T-helper 17 cell (primary cell): ENCODE data around the gene RAI1. TPM values are rescaled to one million over a fixed set of nuclear protein-coding genes. Genes with fewer than 3 reads are reported as not detected.
"Not testable (repeated sequence)": the region's sequence is repeated elsewhere in the genome, so short reads cannot be mapped to it uniquely, and the experiment has no call there.

Experiments used
- ATAC-seq: fragments of 150-1000 bp; cut with Tn5 transposase; 2 replicates; pipeline ENCODE4 v1.10.0; 2021; ENCODE audit warnings: mild to moderate bottlenecking, moderate library complexity
- DNase-seq, 3 donors: peaks; one replicate each; pipeline versions ENCODE4 v3.0.0 to v3.0.0-alpha.2; 2020 to 2021
- H3K9me3 ChIP-seq: one replicate; pipeline ENCODE4 v1.7.0; 2013; ENCODE audit warnings: low read length, mild to moderate bottlenecking; ENCODE audit not compliant: control insufficient read depth, poor library complexity, severe bottlenecking
- H3K27ac Mint-ChIP-seq: one replicate; pipeline ENCODE4 v1.8.0; 2022; ENCODE audit warnings: mild to moderate bottlenecking, moderate library complexity, mixed read lengths
- H3K27me3 Mint-ChIP-seq: one replicate; pipeline ENCODE4 v1.8.0; 2022; ENCODE audit warnings: mixed read lengths
- H3K36me3 Mint-ChIP-seq: one replicate; pipeline ENCODE4 v1.8.0; 2022; ENCODE audit warnings: low read depth, mixed read lengths
- H3K4me1 Mint-ChIP-seq: one replicate; pipeline ENCODE4 v1.8.0; 2022; ENCODE audit warnings: mild to moderate bottlenecking, mixed read lengths
- H3K4me3 Mint-ChIP-seq: one replicate; pipeline ENCODE4 v1.8.0; 2022; ENCODE audit warnings: mild to moderate bottlenecking, moderate library complexity, mixed read lengths
- total RNA-seq, 4 donors: library from RNA in 2 of 4; stranded (reverse) in 2 of 4; gene quantifications; one replicate each; pipeline ENCODE4 v1.2.3 and lab custom pipeline; 2022 to 2026

RAI1 gene
- total RNA-seq, 2 donors from 2014 or later: 18.4 to 18.6 TPM

DNA sequence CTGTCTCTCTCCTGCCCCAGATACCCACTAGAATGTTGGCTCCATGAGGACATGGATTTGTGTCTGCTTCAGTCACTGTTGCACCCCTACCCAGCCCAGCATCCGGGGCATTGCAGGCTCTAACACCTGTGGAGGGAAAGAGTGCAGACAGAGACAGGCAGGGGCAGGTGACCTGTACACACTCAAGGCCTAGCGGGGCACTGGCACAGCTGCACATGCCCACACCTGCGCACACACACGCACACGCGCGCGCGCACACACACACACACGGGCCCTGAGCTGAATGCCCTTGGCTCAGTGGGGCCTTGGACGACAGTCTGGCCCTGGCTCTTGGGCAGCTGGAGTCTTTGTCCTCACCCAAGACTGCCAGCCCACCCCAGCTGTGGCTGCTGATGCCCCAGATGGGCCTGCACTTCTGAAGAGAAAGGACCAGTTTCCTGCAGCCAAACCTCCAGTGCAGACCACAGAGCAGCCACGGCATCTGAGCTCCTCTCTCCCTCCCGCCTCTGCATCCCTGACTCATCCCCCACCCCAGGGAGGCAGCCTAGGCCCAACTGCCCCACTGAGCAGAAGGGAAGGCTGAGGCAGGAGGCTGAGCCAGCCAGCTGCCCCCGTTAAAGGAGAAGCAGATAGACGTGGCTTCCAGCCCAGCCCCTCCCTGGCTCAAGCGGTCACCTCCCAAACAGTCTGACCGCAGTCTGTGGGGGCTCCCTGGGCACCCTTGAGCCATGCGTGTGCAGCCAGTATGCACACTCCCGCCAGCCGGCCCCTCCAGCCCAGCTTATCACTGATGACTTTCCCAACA is 12.3 kb upstream of the RAI1 start:
- peaks cover 17% of the 10 kb centered on the region for H3K4me1 Mint-ChIP-seq
- H3K9me3 ChIP-seq: no peaks in the 10 kb centered on the region
- ATAC-seq: no peak
- H3K36me3 Mint-ChIP-seq: peaks cover 3% of the 10 kb centered on the region
- H3K4me3 Mint-ChIP-seq: no peak overlapping the region
- no peak overlapping the region for H3K27ac Mint-ChIP-seq
- H3K27me3 Mint-ChIP-seq: peaks cover 30% of the 10 kb centered on the region
- DNase-seq: no peak

DNA sequence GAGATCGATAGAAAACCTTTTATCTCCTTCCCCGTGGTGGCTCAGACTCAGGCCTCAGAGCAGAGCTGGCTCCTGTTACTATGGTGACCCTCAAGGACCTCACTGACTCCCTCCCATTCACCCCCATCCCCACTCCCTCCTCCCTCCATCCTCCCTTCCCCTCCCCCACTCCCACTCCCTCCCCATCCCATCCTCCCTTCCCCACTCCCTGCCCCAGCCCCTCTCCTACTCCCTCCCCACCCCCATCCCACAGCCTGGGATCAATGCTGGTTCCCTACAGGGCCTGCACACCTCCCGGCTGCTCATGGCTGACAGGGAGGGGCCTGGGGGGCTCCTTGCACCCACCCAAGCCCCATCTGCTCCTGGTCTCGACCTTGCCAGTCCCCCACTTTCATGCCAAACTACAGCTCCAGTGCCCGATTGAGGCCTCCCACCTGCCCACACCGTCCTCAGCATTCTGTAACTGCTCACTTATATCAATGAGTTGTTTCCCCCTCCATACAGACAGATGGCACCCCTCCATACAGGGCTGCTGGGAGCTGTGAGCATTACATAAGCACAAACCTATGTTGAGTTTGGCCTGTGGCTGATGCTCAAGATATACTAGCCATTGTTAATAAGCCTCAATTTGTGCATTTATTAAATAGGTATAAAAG is 11.6 kb upstream of the RAI1 start:
- DNase-seq (no peak), ATAC-seq (no peak)
- no peak overlapping the region for H3K27ac Mint-ChIP-seq
- H3K9me3 ChIP-seq: no peaks in the 10 kb centered on the region
- H3K4me1 Mint-ChIP-seq: peaks cover 17% of the 10 kb centered on the region
- no peak overlapping the region for H3K4me3 Mint-ChIP-seq
- peaks cover 3% of the 10 kb centered on the region for H3K36me3 Mint-ChIP-seq
- peaks cover 30% of the 10 kb centered on the region for H3K27me3 Mint-ChIP-seq

DNA sequence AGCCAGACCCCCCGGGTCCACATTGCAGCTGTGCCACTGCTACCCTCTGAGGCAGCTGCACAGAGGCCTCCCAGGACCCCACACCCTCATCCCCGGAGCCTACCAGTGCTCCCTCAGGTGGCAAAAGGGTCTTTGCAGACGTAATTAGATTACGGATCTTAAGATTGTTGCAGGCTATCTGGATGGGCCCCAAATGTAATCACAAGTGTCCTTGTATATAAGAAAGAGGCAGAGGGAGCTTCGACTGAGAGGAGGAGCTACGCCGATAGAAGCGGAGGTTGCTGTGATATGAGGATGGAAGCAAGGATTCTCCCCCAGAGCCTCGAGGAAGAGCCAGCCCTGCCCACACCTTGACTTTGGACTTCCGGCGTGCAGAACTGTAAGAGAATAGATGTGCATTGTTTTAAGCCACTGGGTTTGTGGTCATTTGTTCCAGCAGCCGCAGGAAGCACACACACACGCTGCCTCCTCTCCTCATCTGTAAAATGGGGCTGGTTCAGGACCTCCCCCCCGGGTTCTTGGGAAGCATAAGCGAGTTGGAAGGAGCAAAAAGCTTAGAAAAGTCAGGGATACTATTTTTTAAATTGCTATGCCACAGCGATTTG is 10.5 kb upstream of the RAI1 start:
- no peak for DNase-seq
- Mint-ChIP-seq H3K4me3 (no peak overlapping the region), H3K27ac (peak overlapping the region; percentile 70), H3K36me3 (peaks cover 3% of the 10 kb centered on the region), H3K27me3 (peaks cover 30% of the 10 kb centered on the region), H3K4me1 (peaks cover 17% of the 10 kb centered on the region)
- H3K9me3 ChIP-seq: no peaks in the 10 kb centered on the region
- no peak for ATAC-seq

DNA sequence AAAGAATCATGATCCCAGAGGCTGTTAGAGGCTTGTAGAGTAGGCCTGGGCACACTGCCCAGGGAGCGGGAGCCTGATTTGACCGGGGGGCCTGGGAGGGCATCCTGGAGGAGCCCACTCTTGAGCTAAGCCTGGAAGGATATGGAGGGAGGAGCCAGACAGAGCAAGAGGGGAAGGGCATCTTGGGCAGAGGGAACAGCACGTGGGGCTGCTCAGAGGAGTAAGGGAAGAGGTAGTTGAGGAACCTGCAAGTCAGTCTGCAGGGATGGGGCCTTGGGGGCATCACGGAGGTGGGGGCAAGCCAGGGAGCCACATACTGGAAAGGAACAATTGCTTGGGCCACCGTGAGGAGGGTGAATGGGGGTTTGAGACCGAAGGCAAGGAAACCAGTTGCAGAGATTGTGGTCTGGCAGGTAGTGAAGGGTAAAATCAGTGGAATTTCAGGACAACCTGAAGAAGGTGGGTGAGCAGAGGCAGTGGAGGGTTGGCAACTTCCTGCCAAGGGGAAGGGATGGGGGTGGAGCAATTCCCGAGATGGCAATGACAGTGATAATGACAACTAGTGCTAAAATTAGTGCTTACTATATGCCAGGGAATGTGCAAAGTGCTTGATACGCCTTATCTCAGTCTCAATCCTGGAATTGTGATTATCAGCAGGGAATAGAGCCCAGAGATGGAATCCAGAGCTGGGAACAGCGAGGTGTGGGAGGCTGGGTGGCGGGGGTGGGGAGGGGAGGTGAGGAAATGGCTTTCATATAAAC is 9.7 kb upstream of the RAI1 start:
- no peak for DNase-seq
- H3K4me1 Mint-ChIP-seq: peaks cover 22% of the 10 kb centered on the region

DNA sequence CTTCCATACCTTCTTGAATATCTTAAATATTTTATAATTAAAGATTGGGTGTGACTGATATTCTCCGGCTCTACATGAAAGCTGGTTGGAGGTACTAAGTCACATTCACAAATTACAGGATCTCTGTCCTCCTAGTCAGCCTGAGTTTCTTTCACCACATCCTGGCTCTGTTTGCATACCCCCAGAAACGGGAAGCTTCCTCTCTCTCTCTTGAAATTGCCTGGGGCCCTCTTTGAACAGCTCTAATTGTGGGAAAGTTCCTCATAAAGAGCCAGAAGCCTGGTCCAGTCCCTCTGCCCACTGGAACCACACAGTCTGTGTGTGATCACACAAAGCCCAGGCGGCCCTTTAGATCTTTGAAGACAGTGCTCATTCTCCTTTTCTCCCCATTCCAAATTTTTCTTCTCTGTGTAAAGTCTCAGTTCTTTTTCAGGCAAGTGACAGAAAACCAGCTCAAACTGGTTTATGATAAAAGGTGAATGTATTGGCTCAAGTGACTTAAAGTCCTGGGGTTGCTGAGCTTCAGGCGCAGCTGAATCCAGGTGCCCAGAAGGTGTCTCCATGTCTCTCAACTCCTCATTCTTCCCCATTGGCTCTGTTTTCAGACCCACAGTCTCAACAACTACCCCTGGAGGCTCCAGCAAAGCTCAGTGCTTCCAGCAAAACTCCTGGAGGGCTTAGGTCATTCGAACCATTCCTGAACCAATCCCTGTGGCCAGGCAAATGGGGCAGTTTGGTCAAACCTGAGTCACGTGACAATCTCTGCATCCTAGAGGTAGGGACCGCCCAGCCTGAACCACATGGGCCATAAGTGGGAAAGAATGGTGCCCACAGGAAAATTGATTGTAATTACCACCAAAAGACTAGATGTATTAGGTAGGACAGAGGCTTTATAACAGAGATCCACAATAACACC is 8.5 kb upstream of the RAI1 start:
- no peak overlapping the region for H3K27ac Mint-ChIP-seq
- peaks cover 3% of the 10 kb centered on the region for H3K36me3 Mint-ChIP-seq
- H3K9me3 ChIP-seq: no peaks in the 10 kb centered on the region
- H3K4me3 Mint-ChIP-seq: no peak overlapping the region
- H3K27me3 Mint-ChIP-seq: peaks cover 30% of the 10 kb centered on the region
- H3K4me1 Mint-ChIP-seq: peaks cover 21% of the 10 kb centered on the region
- DNase-seq (no peak), ATAC-seq (no peak)

More for the DNA sequence above, 9.7 kb upstream of the RAI1 start:
- Mint-ChIP-seq H3K36me3 (peaks cover 3% of the 10 kb centered on the region), H3K27me3 (peaks cover 30% of the 10 kb centered on the region), H3K4me3 (no peak overlapping the region), H3K27ac (peak overlapping the region; percentile 70)
- ATAC-seq: no peak
- H3K9me3 ChIP-seq: no peaks in the 10 kb centered on the region

DNA sequence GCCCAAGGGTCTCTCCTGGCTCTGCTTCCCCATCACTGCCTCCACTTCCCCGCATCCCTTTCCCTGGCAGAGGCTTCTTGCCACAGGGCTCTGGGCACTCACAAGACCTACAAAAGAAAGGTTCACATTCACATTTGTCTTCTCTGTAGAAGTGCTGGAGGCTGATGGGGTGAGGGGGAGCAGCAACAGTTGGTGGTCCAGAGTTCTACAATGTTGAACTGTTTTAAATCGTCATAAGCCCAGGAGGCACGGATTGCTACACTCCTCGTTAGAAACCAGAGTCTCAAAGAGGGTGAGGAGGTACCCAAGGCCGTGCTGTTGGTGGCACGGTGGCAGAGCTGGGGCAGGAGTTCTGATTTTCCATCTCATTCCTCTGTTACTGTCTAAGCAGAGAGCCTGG is 5.8 kb upstream of the RAI1 start:
- DNase-seq (no peak), ATAC-seq (no peak)
- Mint-ChIP-seq H3K4me1 (peaks cover 24% of the 10 kb centered on the region), H3K36me3 (peaks cover 3% of the 10 kb centered on the region), H3K4me3 (no peak overlapping the region), H3K27me3 (peaks cover 31% of the 10 kb centered on the region), H3K27ac (peak overlapping the region; percentile 67)
- H3K9me3 ChIP-seq: no peaks in the 10 kb centered on the region

DNA sequence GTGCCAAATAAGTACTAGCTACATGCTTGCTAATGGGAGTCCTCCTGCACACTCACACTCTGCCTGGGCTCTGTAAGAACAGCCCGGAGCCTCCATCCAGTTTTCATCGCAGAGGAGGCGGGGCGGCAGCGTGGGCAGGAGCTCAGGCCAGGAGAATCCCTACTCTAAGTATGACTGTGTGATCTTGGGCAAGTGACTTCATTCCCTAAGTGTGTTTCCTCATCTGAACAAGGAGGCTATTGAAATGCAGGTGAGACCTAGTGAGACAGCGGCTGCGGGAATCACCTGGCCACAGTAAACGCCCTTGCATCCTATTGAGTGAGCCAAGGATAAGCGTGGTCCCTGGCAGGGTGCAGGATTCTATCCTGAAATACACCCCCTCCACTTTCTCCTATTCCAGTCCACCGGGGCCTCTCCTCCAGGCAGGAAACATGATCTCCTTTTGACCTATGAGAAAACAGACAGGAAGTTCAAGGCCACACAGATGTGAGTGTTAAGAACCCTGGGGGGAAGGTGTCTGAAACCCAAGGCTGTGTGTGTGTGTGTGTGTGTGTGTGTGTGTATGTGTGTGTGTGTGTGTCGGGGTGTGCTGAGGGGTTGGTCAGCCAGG is 5.2 kb upstream of the RAI1 start:
- peak overlapping the region; percentile 56 for H3K4me3 Mint-ChIP-seq
- peaks cover 3% of the 10 kb centered on the region for H3K36me3 Mint-ChIP-seq
- H3K4me1 Mint-ChIP-seq: peaks cover 27% of the 10 kb centered on the region
- no peaks in the 10 kb centered on the region for H3K9me3 ChIP-seq
- peak overlapping the region; percentile 67 for H3K27ac Mint-ChIP-seq
- H3K27me3 Mint-ChIP-seq: peaks cover 25% of the 10 kb centered on the region
- ATAC-seq (peak; percentile 54), DNase-seq (no peak)

DNA sequence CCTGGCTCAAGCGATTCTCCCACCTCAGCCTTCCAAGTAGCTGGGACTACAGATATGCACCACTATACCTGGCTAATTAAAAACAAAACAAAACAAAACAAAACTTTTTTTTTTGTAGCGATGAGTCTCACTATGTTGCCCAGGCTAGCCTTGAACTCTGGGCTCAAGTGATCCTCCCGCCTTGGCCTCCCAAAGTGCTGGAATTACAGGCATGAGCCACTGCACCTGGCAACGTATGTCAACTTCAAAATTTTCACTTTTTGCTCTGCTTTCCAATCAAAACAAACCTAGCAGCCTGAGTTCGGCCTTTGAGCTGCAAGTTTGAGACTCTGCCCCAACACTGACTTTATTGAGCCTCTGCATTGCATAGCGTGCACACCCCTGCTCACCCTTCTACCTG is 4.5 kb upstream of the RAI1 start:
- peaks cover 22% of the 10 kb centered on the region for H3K4me1 Mint-ChIP-seq
- peaks cover 18% of the 10 kb centered on the region for H3K27me3 Mint-ChIP-seq
- H3K36me3 Mint-ChIP-seq: no peaks in the 10 kb centered on the region
- DNase-seq (no peak), ATAC-seq (no peak)
- no peak overlapping the region for H3K4me3 Mint-ChIP-seq
- H3K9me3 ChIP-seq: no peaks in the 10 kb centered on the region
- peak overlapping the region; percentile 67 for H3K27ac Mint-ChIP-seq

DNA sequence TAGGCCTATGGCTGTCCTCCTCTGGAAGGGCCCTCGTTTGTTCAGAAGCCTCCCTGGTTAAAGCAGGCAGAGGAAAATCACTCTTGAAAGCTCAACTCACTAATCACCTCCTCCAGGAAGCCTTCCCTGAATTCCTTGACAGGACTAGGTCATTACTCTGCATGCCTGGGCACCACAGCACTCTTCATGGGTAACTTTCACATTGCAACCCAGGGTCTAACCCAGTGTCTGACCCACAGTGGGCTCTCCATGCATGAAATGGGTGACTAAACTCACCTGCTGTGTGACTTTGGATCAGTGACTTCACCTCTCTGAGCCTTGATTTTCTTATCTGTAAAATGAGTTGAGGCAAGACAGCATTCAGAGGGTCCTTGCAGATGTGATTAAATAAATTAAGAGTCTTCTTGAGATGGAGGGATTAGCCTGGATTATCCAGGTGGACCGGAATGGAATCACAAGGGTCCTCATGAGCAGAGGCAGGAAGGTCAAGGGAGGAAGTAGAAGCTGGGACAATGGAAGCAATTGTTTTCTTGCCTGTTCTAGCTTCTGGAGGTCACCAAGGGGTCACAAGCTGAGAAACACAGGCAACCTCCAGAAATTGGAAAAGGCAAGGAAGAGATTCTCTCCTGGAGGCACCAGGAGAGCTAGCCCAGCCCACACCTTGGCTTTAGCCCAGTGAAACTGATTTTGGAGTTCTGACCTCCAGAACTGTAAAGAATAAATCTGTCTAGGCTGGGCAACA is 3.8 kb upstream of the RAI1 start:
- Mint-ChIP-seq H3K36me3 (no peaks in the 10 kb centered on the region), H3K4me1 (peaks cover 21% of the 10 kb centered on the region), H3K4me3 (no peak overlapping the region), H3K27ac (peak overlapping the region; percentile 67), H3K27me3 (peaks cover 18% of the 10 kb centered on the region)
- H3K9me3 ChIP-seq: no peaks in the 10 kb centered on the region
- DNase-seq: no peak
- no peak for ATAC-seq

DNA sequence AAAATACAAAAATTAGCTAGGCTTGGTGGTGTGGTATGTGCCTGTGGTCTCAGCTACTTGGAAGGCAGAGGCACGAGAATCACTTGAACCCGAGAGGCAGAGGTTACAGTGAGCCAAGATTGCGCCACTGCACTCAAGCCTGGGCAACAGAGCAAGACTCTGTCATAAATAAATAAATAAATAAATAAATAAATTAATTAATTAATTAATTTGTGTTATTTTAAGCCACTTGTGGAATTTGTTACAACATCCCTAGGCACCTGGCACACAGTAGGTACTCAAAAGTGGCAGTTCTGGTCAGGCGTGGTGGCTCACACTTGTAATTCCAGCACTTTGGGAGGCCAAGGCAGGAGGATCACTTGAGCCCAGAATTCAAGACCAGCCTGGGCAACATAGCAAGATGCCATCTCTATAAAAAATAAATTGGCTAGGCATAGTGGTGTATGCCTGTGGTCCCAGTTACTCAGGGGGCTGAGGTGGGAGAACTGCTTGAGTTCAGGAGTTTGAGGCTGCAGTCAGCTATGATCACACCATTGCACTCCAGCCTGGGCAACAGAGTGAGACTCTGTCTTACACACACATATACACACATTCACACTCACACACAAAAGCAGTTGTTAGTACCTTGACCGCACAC is 3.1 kb upstream of the RAI1 start:
- DNase-seq, H3K27ac Mint-ChIP-seq, H3K4me3 Mint-ChIP-seq, ATAC-seq, H3K36me3 Mint-ChIP-seq, H3K9me3 ChIP-seq: not testable (repeated sequence)
- Mint-ChIP-seq H3K4me1 (peaks cover 16% of the 10 kb centered on the region), H3K27me3 (peaks cover 13% of the 10 kb centered on the region)

DNA sequence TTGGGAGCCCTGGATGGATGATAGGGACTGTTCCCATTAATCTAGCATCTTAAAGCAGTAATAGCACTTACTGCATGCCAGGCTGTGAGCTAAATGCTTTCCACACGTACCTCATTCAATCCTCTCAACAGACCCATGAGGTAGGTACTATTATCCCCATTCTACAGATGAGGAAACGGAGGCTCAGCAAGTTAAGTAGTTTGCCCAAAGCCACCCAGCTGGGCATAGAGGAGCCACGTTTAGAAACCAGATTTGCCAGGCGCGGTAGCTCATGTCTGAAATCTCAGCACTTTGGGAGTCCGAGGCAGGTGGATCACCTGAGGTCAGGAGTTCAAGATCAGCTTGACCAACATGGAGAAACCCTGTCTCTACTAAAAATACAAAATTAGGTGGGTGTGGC is 2.0 kb upstream of the RAI1 start:
- no peak overlapping the region for H3K27ac Mint-ChIP-seq
- no peaks in the 10 kb centered on the region for H3K9me3 ChIP-seq
- peaks cover 5% of the 10 kb centered on the region for H3K27me3 Mint-ChIP-seq
- ATAC-seq (no peak), DNase-seq (no peak)
- no peaks in the 10 kb centered on the region for H3K36me3 Mint-ChIP-seq
- peaks cover 18% of the 10 kb centered on the region for H3K4me1 Mint-ChIP-seq
- H3K4me3 Mint-ChIP-seq: no peak overlapping the region
